Tibial nerve (tissue), 4 donors: Measurements from ENCODE around the gene PHOX2A. TPM values are rescaled to one million over a fixed set of nuclear protein-coding genes. Genes with fewer than 3 reads are reported as not detected.

Experiments used
- DNase-seq, 2 donors: peaks; one replicate each; pipeline ENCODE4 v3.0.0-alpha.2; 2019; ENCODE audit warnings: low spot score in 2 of 2
- H3K27ac ChIP-seq, 4 donors: fragments of 200-600 bp; sonication (generic) in 3 of 4; one replicate each; pipeline ENCODE4 v1.5.1; 2017 to 2019; ENCODE audit warnings: mild to moderate bottlenecking in 1 of 4
- H3K27me3 ChIP-seq, 2 donors: fragments of 200-600 bp; sonication (generic) in 1 of 2; one replicate each; pipeline versions ENCODE4 v1.5.1 to v1.6.0; 2017 to 2019
- H3K36me3 ChIP-seq, 3 donors: fragments of 200-600 bp; sonication (generic); one replicate each; pipeline ENCODE4 v1.5.1; 2018 to 2019
- H3K4me1 ChIP-seq, 4 donors: fragments of 200-600 bp; sonication (generic) in 3 of 4; one replicate each; pipeline ENCODE4 v1.5.1; 2017 to 2019
- H3K4me3 ChIP-seq, 4 donors: fragments of 200-600 bp; sonication (generic) in 3 of 4; one replicate each; pipeline ENCODE4 v1.5.1; 2017 to 2019; ENCODE audit warnings: mild to moderate bottlenecking in 1 of 4, moderate library complexity in 1 of 4
- H3K9me3 ChIP-seq, 4 donors: fragments of 200-600 bp; sonication (generic) in 3 of 4; one replicate each; pipeline ENCODE4 v1.5.1; 2017 to 2019
- EP300 ChIP-seq, 2 donors: sonication (generic); formaldehyde crosslinking; IDR thresholded peaks; one replicate each; pipeline ENCODE4 v1.6.1; 2017; ENCODE audit warnings: antibody characterized with exemption in 2 of 2, mild to moderate bottlenecking in 1 of 2
- POLR2A ChIP-seq, 2 donors: fragments of 450-650 bp; IDR thresholded peaks; one replicate each; pipeline ENCODE4 v1.6.1; 2017; ENCODE audit warnings: antibody characterized with exemption in 2 of 2, mild to moderate bottlenecking in 2 of 2, moderate library complexity in 2 of 2
- WGBS, 2 donors: methylation state at CpG; one replicate each; pipeline ENCODE4 v1.1.5; 2018; 5-methylcytosine and 5-hydroxymethylcytosine counted together
- total RNA-seq, 4 donors: library from RNA; depleted of rRNA; stranded (reverse); fragments of >200 nt; gene quantifications; one replicate each; pipeline ENCODE4 v1.1.0, GENCODE V29; 2016
- TF ChIP-seq, protein P1 (sequence below), 5 experiments: fragments of 200-600 bp in 3 of 5; fragments of 450-650 bp in 2 of 5; sonication (generic) in 3 of 5; IDR thresholded peaks; one replicate each; pipeline ENCODE4 v1.5.1; 2016 to 2019; ENCODE audit warnings: antibody characterized with exemption in 5 of 5, mild to moderate bottlenecking in 3 of 5, moderate library complexity in 2 of 5

The PHOX2A gene
- total RNA-seq, 4 donors from 2014 or later = not detected

DNA sequence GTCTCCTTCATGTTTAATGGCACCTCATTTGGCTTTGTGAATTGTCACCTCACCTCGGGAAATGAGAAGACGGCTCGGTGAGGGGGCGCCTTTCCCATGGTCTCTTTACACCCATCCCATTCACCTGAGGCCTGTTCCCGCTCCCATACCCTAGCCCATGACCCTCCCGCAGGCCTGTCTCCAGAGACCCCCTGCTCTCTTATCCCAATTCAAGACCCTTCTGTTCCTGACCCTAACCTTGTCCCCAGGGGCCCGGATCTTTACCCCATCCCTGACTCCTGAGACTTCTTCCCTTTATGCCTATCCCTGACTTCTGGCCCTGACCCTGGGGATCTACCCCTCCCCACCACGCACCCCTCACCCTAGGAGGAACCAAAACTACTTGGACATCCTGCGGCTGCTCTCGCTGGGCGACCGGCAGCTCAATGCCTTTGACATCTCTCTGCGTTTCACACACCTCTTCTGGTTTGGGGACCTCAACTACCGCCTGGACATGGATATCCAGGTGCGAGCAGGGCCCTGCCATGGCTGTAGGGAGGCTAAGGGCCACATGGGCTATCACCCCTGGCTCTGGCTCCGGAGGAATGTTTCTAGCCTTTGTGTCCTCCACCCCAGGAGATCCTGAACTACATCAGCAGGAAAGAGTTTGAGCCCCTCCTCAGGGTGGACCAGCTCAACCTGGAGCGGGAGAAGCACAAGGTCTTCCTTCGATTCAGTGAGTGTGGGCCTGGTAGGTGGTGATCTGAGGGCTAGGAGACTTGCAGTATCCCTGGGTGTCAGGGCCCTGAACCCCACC, 11.5 kb downstream of the PHOX2A start:
- WGBS, 2 donors = 86 to 91% methylated on average over 16 to 18 of the region's 18 CpGs
- H3K9me3 ChIP-seq = no peaks in the 10 kb centered on the region
- no peak for DNase-seq
- no peak for TF ChIP-seq EP300 (IDR thresholded peaks at IDR 0.05)
- TF ChIP-seq POLR2A (IDR thresholded peaks at IDR 0.05) = no peak
- TF ChIP-seq, protein P1, sequence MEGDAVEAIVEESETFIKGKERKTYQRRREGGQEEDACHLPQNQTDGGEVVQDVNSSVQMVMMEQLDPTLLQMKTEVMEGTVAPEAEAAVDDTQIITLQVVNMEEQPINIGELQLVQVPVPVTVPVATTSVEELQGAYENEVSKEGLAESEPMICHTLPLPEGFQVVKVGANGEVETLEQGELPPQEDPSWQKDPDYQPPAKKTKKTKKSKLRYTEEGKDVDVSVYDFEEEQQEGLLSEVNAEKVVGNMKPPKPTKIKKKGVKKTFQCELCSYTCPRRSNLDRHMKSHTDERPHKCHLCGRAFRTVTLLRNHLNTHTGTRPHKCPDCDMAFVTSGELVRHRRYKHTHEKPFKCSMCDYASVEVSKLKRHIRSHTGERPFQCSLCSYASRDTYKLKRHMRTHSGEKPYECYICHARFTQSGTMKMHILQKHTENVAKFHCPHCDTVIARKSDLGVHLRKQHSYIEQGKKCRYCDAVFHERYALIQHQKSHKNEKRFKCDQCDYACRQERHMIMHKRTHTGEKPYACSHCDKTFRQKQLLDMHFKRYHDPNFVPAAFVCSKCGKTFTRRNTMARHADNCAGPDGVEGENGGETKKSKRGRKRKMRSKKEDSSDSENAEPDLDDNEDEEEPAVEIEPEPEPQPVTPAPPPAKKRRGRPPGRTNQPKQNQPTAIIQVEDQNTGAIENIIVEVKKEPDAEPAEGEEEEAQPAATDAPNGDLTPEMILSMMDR (IDR thresholded peaks at IDR 0.05) = no peak
- H3K36me3 ChIP-seq = peaks cover 0 to 99% (median 46%) of the 10 kb centered on the region in 3 donors
- peaks cover 0 to 31% (median 3%) of the 10 kb centered on the region in 4 donors for H3K4me1 ChIP-seq
- no peak overlapping the region for H3K4me3 ChIP-seq
- H3K27ac ChIP-seq = no peak overlapping the region
- no peaks in the 10 kb centered on the region for H3K27me3 ChIP-seq

GRCh38 chr11:72231396-72232259, 12.3 kb downstream of the PHOX2A start:
- peaks cover 0 to 37% (median 8%) of the 10 kb centered on the region in 4 donors for H3K4me1 ChIP-seq
- WGBS, 2 donors = 80 to 83% methylated on average over 9 of the region's 9 CpGs
- H3K27ac ChIP-seq = no peak overlapping the region
- TF ChIP-seq POLR2A (IDR thresholded peaks at IDR 0.05) (no peak), EP300 (IDR thresholded peaks at IDR 0.05) (no peak)
- TF ChIP-seq, protein P1 (IDR thresholded peaks at IDR 0.05) = no peak
- H3K9me3 ChIP-seq = no peaks in the 10 kb centered on the region
- H3K27me3 ChIP-seq = no peaks in the 10 kb centered on the region
- H3K36me3 ChIP-seq = peaks cover 0 to 99% (median 46%) of the 10 kb centered on the region in 3 donors
- H3K4me3 ChIP-seq = no peak overlapping the region
- no peak for DNase-seq

- TF ChIP-seq POLR2A (IDR thresholded peaks at IDR 0.05) (no peak), EP300 (IDR thresholded peaks at IDR 0.05) (no peak)
- TF ChIP-seq, protein P1 (IDR thresholded peaks at IDR 0.05) = no peak
- Histone ChIP-seq H3K4me1 (peaks cover 0 to 38% (median 13%) of the 10 kb centered on the region in 4 donors), H3K27me3 (no peaks in the 10 kb centered on the region), H3K27ac (no peak overlapping the region), H3K4me3 (no peak overlapping the region), H3K36me3 (peaks cover 0 to 92% (median 44%) of the 10 kb centered on the region in 3 donors), H3K9me3 (no peaks in the 10 kb centered on the region)
- WGBS, 2 donors = 86 to 89% methylated on average over 13 to 18 of the region's 18 CpGs
- no peak for DNase-seq
Observed at GRCh38 chr11:72230764-72231365, 13.1 kb downstream of the PHOX2A start.

GRCh38 chr11:72229925-72230763, 13.8 kb downstream of the PHOX2A start:
- Histone ChIP-seq H3K36me3 (peaks cover 0 to 85% (median 36%) of the 10 kb centered on the region in 3 donors), H3K4me1 (peaks cover 0 to 38% (median 20%) of the 10 kb centered on the region in 4 donors), H3K4me3 (no peak overlapping the region), H3K27ac (no peak overlapping the region), H3K9me3 (no peaks in the 10 kb centered on the region), H3K27me3 (no peaks in the 10 kb centered on the region)
- no peak for DNase-seq
- TF ChIP-seq POLR2A (IDR thresholded peaks at IDR 0.05) = no peak
- TF ChIP-seq EP300 (IDR thresholded peaks at IDR 0.05) = no peak
- TF ChIP-seq, protein P1 (IDR thresholded peaks at IDR 0.05) = no peak
- 86 to 92% methylated on average over 19 to 21 of the region's 21 CpGs for WGBS, 2 donors
